ENCODE measurements around the gene SRGAP1.

Gene SRGAP1

GRCh38 chr12:63930971-63931370 is 86.5 kb downstream of the SRGAP1 start:
- H3K9me2 ChIP-seq (ENCODE audit: low read depth, low read length) = no peaks in the 10 kb centered on the region
- TF ChIP-seq EZH2 (IDR thresholded peaks at IDR 0.05; ENCODE audit: borderline replicate concordance, low read length) (no peak), CTCF (IDR thresholded peaks at IDR 0.05; ENCODE audit: low read length) (no peak)
- H3K4me1 ChIP-seq (ENCODE audit: insufficient read depth, low read length, severe bottlenecking) = no peaks in the 10 kb centered on the region
- H2AFZ ChIP-seq (ENCODE audit: low read length) = no peak overlapping the region
- no peak overlapping the region for H3K9ac ChIP-seq (ENCODE audit: low read length)
- H3K27me3 ChIP-seq (ENCODE audit: insufficient read depth, low read length) = no peaks in the 10 kb centered on the region
- no peak overlapping the region for H3K4me2 ChIP-seq (ENCODE audit: low read length)
- no peak overlapping the region for H3K27ac ChIP-seq (ENCODE audit: low read depth, low read length, poor library complexity, severe bottlenecking)
- no peaks in the 10 kb centered on the region for H3K36me3 ChIP-seq (ENCODE audit: insufficient read depth, low read length)
- H3K79me2 ChIP-seq (ENCODE audit: insufficient read depth, low read length) = no peaks in the 10 kb centered on the region
- no peak overlapping the region for H3K4me3 ChIP-seq (ENCODE audit: low read depth, low read length, poor library complexity, severe bottlenecking)
- H3F3A ChIP-seq (ENCODE audit: insufficient read depth, low read length) = no peaks in the 10 kb centered on the region
- no peaks in the 10 kb centered on the region for H4K20me1 ChIP-seq (ENCODE audit: insufficient read depth, low read length)
- H3K9me3 ChIP-seq (ENCODE audit: low read length) = no peaks in the 10 kb centered on the region

- Histone ChIP-seq H3K9me3 (ENCODE audit: low read length) (no peaks in the 10 kb centered on the region), H3K36me3 (ENCODE audit: insufficient read depth, low read length) (no peaks in the 10 kb centered on the region), H3K4me3 (ENCODE audit: low read depth, low read length, poor library complexity, severe bottlenecking) (no peak overlapping the region), H3F3A (ENCODE audit: insufficient read depth, low read length) (no peaks in the 10 kb centered on the region), H3K4me2 (ENCODE audit: low read length) (no peak overlapping the region), H3K27me3 (ENCODE audit: insufficient read depth, low read length) (no peaks in the 10 kb centered on the region), H4K20me1 (ENCODE audit: insufficient read depth, low read length) (no peaks in the 10 kb centered on the region), H3K79me2 (ENCODE audit: insufficient read depth, low read length) (no peaks in the 10 kb centered on the region), H3K9me2 (ENCODE audit: low read depth, low read length) (no peaks in the 10 kb centered on the region), H3K9ac (ENCODE audit: low read length) (no peak overlapping the region), H2AFZ (ENCODE audit: low read length) (no peak overlapping the region), H3K27ac (ENCODE audit: low read depth, low read length, poor library complexity, severe bottlenecking) (no peak overlapping the region), H3K4me1 (ENCODE audit: insufficient read depth, low read length, severe bottlenecking) (no peaks in the 10 kb centered on the region)
- no peak for TF ChIP-seq CTCF (IDR thresholded peaks at IDR 0.05; ENCODE audit: low read length)
Observed at GRCh38 chr12:63931703-63932102, 87.2 kb downstream of the SRGAP1 start.

GRCh38 chr12:63934936-63935335 is 90.4 kb downstream of the SRGAP1 start:
- H3K27ac ChIP-seq (ENCODE audit: low read depth, low read length, poor library complexity, severe bottlenecking) = no peak overlapping the region
- no peaks in the 10 kb centered on the region for H4K20me1 ChIP-seq (ENCODE audit: insufficient read depth, low read length)
- no peak overlapping the region for H3K4me2 ChIP-seq (ENCODE audit: low read length)
- no peaks in the 10 kb centered on the region for H3K4me1 ChIP-seq (ENCODE audit: insufficient read depth, low read length, severe bottlenecking)
- no peaks in the 10 kb centered on the region for H3K27me3 ChIP-seq (ENCODE audit: insufficient read depth, low read length)
- no peaks in the 10 kb centered on the region for H3K9me2 ChIP-seq (ENCODE audit: low read depth, low read length)
- no peak overlapping the region for H3K4me3 ChIP-seq (ENCODE audit: low read depth, low read length, poor library complexity, severe bottlenecking)
- H3K9ac ChIP-seq (ENCODE audit: low read length) = no peak overlapping the region
- H3K36me3 ChIP-seq (ENCODE audit: insufficient read depth, low read length) = no peaks in the 10 kb centered on the region
- H2AFZ ChIP-seq (ENCODE audit: low read length) = no peak overlapping the region
- H3K79me2 ChIP-seq (ENCODE audit: insufficient read depth, low read length) = no peaks in the 10 kb centered on the region
- no peak for TF ChIP-seq CTCF (IDR thresholded peaks at IDR 0.05; ENCODE audit: low read length)
- no peak for TF ChIP-seq EZH2 (IDR thresholded peaks at IDR 0.05; ENCODE audit: borderline replicate concordance, low read length)
- H3F3A ChIP-seq (ENCODE audit: insufficient read depth, low read length) = no peaks in the 10 kb centered on the region
- H3K9me3 ChIP-seq (ENCODE audit: low read length) = no peaks in the 10 kb centered on the region

Measured in OCI-LY1 (cell line).